GM11168 (cell line): ENCODE measurements around the gene SH3TC1.

ENCODE experiments used
- in situ Hi-C: fragments of 300-500 bp; cut with MboI; formaldehyde crosslinking; loops from one replicate; pipeline ENCODE4 v1.12.0; 2022; ENCODE audit warnings: low sequenced_read_pairs; ENCODE audit not compliant: unreplicated experiment

Gene SH3TC1

GRCh38 chr4:8198906-8199593 is at the start of gene SH3TC1:
SH3TC1 (plus strand) TSS chr4:8199290; CDS start chr4:8205195, 5,905 bp downstream.
- in situ Hi-C loops: no loop called here

GRCh38 chr4:8149664-8150063 is 49.4 kb upstream of the SH3TC1 start:
- in situ Hi-C loops: no loop called here

DNA sequence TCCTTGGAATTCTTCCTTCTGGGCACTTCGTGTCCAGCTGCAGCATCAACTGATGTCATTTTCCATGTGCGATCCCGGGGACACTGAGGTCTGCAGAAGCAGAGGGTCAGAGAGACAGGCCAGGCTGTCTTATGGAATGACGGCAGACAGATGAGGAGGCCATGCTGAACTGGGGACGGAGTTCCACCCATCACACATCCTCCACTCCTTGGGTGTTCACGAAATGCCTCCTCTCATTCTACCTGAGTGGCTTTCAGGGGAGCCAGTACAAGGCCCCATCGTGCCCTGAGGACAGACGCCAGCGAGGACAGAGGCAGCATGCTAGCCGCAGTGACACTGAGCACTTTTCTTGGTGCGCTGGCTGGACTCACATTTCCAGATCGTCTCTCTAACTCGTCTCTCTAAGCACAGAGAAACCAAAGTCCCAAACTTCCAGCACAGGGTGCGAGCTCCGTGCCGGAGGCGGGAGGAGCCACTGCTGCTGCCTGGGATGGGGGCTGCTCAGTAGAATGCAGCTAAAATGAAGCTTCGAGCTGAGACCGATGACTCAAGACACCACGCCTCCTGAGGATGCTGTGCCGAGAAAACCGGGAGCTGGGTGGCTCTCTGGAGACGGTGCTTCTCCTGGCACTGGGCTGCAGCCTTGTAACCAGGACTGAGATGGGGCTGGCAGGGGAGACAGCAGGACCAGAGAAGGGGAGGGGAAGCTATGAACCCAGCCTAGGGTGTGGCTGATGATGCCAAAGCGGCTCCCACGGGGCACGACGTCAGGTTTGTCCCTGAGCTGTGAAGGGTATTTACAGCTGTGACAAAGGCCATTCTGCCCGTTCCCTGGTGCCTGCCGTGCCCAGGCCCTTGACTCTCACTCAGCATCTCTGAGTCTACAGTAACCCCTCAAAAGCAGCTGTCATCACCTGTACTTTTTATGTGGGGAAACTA is 48.7 kb upstream of the SH3TC1 start:
- in situ Hi-C loops: no loop called here

- in situ Hi-C loops: no loop called here
These were observed 47.9 kb upstream of the SH3TC1 start for GRCh38 chr4:8151165-8151650.

- in situ Hi-C loops: no loop called here
These were observed 46.8 kb upstream of the SH3TC1 start for GRCh38 chr4:8152090-8152864.

- in situ Hi-C loops: no loop called here
These were observed 46.2 kb upstream of the SH3TC1 start for GRCh38 chr4:8152865-8153257.

DNA sequence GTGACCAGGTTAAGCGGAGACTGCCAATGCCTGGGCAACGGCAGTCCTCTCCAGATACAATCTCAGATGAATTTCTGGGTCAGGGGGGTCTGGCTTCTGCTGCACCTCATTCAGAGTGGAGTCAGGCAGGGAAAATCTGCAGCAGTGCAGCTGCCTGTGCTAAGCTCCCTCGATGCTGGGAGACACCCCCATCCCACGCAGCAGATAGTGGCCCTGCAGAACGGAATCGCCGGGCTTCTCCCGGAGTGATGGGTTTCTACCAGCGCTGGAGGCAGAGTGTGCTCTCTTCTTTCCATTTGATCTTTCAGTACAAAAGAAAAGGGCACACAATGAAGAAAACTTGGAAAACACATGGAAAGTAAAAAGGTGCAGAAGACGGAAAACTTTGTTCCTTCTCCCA is 45.6 kb upstream of the SH3TC1 start:
- in situ Hi-C loops: no loop called here

DNA sequence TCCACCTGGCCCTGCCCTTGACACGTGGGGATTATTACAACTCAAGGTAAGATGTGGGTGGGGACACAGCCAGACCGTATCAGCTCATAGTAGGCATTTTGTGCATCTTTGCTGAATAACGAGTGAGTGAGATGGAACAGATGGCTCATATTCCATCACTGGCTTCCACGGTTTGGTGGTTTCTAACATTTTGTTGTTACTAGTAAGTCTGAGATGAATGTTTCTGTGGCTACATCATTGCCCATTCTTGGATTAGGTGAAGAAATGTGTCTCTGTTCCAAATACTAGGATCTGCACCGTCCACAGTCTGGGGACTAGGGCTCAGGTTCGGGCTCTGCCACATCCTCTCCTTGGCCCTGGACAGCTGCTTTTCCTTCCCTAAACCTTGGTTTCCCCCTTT is 44.0 kb upstream of the SH3TC1 start:
- in situ Hi-C loops: no loop called here

GRCh38 chr4:8155660-8156421 is 43.2 kb upstream of the SH3TC1 start:
- in situ Hi-C loops: no loop called here

GRCh38 chr4:8156617-8157016 is 42.5 kb upstream of the SH3TC1 start:
- in situ Hi-C loops: no loop called here

DNA sequence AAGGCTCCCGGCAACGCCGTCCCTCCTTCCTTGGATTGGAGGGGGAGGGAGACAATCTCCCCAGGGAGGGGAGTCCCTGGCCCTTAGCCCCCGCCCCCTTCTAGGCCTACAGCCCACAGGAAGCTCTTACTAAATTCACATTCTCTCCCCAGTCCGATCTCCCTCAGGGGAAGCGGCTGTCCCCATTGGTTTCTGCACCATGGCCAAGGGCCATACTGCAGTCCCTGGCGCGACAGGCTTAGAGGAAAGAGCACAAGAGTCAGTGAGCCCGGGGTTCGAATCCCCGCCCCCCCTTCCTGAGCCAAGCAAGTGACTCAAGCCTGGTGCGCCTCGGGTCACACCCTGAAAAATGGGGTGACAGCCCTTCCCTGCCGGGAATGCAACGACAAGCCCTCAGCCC is 41.6 kb upstream of the SH3TC1 start:
- in situ Hi-C loops: no loop called here

GRCh38 chr4:8157944-8158709 is 41.0 kb upstream of the SH3TC1 start:
- in situ Hi-C loops: no loop called here

GRCh38 chr4:8158710-8159536 is 40.2 kb upstream of the SH3TC1 start, which contains the start of gene ABLIM2:
ABLIM2 (minus strand) TSS chr4:8158813; CDS start chr4:8158689, 124 bp downstream.
- in situ Hi-C loops: no loop called here

GRCh38 chr4:8159537-8160232 is 39.4 kb upstream of the SH3TC1 start:
- in situ Hi-C loops: no loop called here

DNA sequence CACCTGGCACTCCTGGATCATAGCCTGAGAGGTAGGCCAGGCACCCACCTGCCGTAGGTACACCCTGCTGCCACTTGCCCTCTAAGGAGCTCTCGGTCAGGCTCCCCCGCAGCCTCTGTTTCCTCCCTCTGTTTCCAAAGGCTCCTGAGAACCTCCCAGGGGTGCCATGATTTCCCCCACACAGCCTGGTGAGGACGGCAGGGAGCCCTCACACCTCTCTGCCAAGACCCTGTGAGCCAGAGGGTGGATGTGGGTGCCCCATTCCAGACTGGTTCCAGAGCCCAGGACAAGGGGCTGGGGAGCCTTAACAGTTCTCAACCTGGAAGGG is 38.9 kb upstream of the SH3TC1 start:
- in situ Hi-C loops: no loop called here

GRCh38 chr4:8160572-8160971 is 38.5 kb upstream of the SH3TC1 start:
- in situ Hi-C loops: no loop called here

- in situ Hi-C loops: no loop called here
These were observed 36.5 kb upstream of the SH3TC1 start for GRCh38 chr4:8162625-8163024.

DNA sequence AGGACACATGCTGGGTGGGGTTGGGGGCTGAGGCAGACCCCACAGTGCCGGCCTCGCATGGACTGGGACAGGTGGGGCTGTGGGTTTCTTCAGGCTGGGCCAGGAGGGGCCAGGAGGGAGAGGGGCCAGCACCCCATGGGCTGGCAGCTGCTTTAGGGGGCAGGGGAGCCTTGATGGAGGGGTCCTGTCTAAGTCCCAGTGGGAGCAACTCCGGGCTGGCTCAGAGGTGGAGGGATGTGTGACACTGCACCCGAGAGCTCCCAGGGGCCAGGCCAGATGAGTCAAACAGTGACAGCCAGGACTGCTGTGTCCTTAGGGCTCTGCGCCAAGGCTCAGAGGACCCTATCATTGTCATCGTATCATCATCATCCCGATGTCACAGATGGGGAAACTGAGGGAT is 36.1 kb upstream of the SH3TC1 start:
- in situ Hi-C loops: no loop called here
